ENCODE results near the gene SLC15A4.

Gene SLC15A4

DNA sequence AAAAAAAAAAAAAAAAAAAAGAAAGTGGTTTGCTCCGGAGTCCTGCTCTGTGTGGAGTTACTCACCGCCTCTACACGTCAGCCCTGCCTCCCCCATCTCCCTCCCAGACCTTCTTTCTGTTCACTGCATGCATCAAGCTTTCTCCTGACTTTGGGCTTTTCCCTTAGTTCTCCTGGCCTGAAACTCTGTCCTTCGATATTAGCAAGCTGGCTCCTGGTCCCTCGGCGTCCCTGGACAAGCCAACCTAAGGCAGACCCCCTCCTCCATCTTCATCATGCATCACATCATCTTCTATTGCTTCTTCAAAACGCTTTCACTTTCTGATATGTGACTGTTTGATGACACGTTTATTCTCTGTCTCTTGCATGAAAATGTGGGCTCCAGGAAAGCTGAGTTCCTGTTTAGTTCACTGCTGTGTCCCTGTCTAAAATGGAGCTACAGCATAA lies 40.6 kb downstream of the SLC15A4 start:
- Histone ChIP-seq H3K27me3 (ENCODE audit: insufficient read depth, low read length, poor library complexity, severe bottlenecking) (no peaks in the 10 kb centered on the region), H3K9me2 (replicated peaks; ENCODE audit: low read depth, low read length) (no peaks in the 10 kb centered on the region), H3K4me1 (ENCODE audit: insufficient read depth, low read length, poor library complexity, severe bottlenecking) (peaks cover 19% of the 10 kb centered on the region), H2AFZ (ENCODE audit: low read length) (no peak overlapping the region), H3K4me2 (ENCODE audit: low read depth, low read length, poor library complexity, severe bottlenecking) (no peak overlapping the region), H3K36me3 (ENCODE audit: insufficient read depth, low read length) (no peaks in the 10 kb centered on the region), H3K9me3 (ENCODE audit: insufficient read depth, low read depth, low read length) (no peaks in the 10 kb centered on the region), H3F3A (ENCODE audit: low read depth) (no peaks in the 10 kb centered on the region), H3K4me3 (ENCODE audit: low read length, poor library complexity, severe bottlenecking) (no peak overlapping the region), H3K79me2 (ENCODE audit: insufficient read depth, low read length) (no peaks in the 10 kb centered on the region), H4K20me1 (ENCODE audit: insufficient read depth, low read length, poor library complexity, severe bottlenecking) (no peaks in the 10 kb centered on the region), H3K9ac (ENCODE audit: low read depth, low read length, poor library complexity, severe bottlenecking) (no peak overlapping the region)
- no peak for TF ChIP-seq EZH2phosphoT487 (IDR thresholded peaks at IDR 0.05; ENCODE audit: borderline replicate concordance)
- TF ChIP-seq, protein P1, sequence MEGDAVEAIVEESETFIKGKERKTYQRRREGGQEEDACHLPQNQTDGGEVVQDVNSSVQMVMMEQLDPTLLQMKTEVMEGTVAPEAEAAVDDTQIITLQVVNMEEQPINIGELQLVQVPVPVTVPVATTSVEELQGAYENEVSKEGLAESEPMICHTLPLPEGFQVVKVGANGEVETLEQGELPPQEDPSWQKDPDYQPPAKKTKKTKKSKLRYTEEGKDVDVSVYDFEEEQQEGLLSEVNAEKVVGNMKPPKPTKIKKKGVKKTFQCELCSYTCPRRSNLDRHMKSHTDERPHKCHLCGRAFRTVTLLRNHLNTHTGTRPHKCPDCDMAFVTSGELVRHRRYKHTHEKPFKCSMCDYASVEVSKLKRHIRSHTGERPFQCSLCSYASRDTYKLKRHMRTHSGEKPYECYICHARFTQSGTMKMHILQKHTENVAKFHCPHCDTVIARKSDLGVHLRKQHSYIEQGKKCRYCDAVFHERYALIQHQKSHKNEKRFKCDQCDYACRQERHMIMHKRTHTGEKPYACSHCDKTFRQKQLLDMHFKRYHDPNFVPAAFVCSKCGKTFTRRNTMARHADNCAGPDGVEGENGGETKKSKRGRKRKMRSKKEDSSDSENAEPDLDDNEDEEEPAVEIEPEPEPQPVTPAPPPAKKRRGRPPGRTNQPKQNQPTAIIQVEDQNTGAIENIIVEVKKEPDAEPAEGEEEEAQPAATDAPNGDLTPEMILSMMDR (conservative IDR thresholded peaks at IDR 0.05; ENCODE audit: low read length), result no peak

GRCh38 chr12:128779901-128780300 lies 43.9 kb downstream of the SLC15A4 start:
- H3K27me3 ChIP-seq (ENCODE audit: insufficient read depth, low read length, poor library complexity, severe bottlenecking), result no peaks in the 10 kb centered on the region
- no peak for TF ChIP-seq EZH2phosphoT487 (IDR thresholded peaks at IDR 0.05; ENCODE audit: borderline replicate concordance)
- TF ChIP-seq, protein P1 (conservative IDR thresholded peaks at IDR 0.05; ENCODE audit: low read length), result no peak
- no peak overlapping the region for H3K4me2 ChIP-seq (ENCODE audit: low read depth, low read length, poor library complexity, severe bottlenecking)
- H3F3A ChIP-seq (ENCODE audit: low read depth), result no peaks in the 10 kb centered on the region
- no peak overlapping the region for H3K9ac ChIP-seq (ENCODE audit: low read depth, low read length, poor library complexity, severe bottlenecking)
- H3K4me3 ChIP-seq (ENCODE audit: low read length, poor library complexity, severe bottlenecking), result no peak overlapping the region
- no peaks in the 10 kb centered on the region for H4K20me1 ChIP-seq (ENCODE audit: insufficient read depth, low read length, poor library complexity, severe bottlenecking)
- no peaks in the 10 kb centered on the region for H3K9me3 ChIP-seq (ENCODE audit: insufficient read depth, low read depth, low read length)
- no peaks in the 10 kb centered on the region for H3K9me2 ChIP-seq (replicated peaks; ENCODE audit: low read depth, low read length)
- peaks cover 7% of the 10 kb centered on the region for H3K4me1 ChIP-seq (ENCODE audit: insufficient read depth, low read length, poor library complexity, severe bottlenecking)
- H2AFZ ChIP-seq (ENCODE audit: low read length), result no peak overlapping the region
- no peaks in the 10 kb centered on the region for H3K36me3 ChIP-seq (ENCODE audit: insufficient read depth, low read length)
- no peaks in the 10 kb centered on the region for H3K79me2 ChIP-seq (ENCODE audit: insufficient read depth, low read length)

- H3K4me1 ChIP-seq (ENCODE audit: insufficient read depth, low read length, poor library complexity, severe bottlenecking), result no peaks in the 10 kb centered on the region
Observed at GRCh38 chr12:128772249-128772648, 51.5 kb downstream of the SLC15A4 start.

DNA sequence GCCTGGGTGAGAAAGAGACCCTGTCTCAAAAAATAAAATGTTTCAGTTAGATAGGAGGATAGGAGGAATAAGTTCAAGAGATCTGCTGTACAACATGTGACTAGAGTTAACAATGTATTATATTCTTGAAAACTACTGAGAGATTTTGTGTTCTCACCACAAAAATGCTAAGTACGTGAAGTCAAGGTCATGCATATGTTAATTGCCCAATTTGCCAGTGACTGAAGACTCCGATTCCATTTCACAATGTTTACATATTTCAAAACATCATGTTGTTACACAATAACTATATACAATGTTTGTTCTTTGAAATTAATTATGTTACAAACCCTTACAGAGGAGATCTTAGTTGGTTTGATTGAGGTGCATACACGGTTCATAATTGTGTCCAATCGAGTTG lies 52.1 kb downstream of the SLC15A4 start:
- Histone ChIP-seq H3K4me3 (ENCODE audit: low read length, poor library complexity, severe bottlenecking) (no peak overlapping the region), H3K9me3 (ENCODE audit: insufficient read depth, low read depth, low read length) (no peaks in the 10 kb centered on the region), H3K27me3 (ENCODE audit: insufficient read depth, low read length, poor library complexity, severe bottlenecking) (no peaks in the 10 kb centered on the region), H3K36me3 (ENCODE audit: insufficient read depth, low read length) (no peaks in the 10 kb centered on the region), H2AFZ (ENCODE audit: low read length) (no peak overlapping the region), H3K4me1 (ENCODE audit: insufficient read depth, low read length, poor library complexity, severe bottlenecking) (no peaks in the 10 kb centered on the region), H3K4me2 (ENCODE audit: low read depth, low read length, poor library complexity, severe bottlenecking) (no peak overlapping the region), H3K9ac (ENCODE audit: low read depth, low read length, poor library complexity, severe bottlenecking) (no peak overlapping the region), H3K79me2 (ENCODE audit: insufficient read depth, low read length) (no peaks in the 10 kb centered on the region), H3F3A (ENCODE audit: low read depth) (no peaks in the 10 kb centered on the region), H3K9me2 (replicated peaks; ENCODE audit: low read depth, low read length) (no peaks in the 10 kb centered on the region), H4K20me1 (ENCODE audit: insufficient read depth, low read length, poor library complexity, severe bottlenecking) (no peaks in the 10 kb centered on the region)
- TF ChIP-seq, protein P1 (conservative IDR thresholded peaks at IDR 0.05; ENCODE audit: low read length), result no peak
- TF ChIP-seq EZH2phosphoT487 (IDR thresholded peaks at IDR 0.05; ENCODE audit: borderline replicate concordance), result no peak

More at GRCh38 chr12:128772249-128772648, 51.5 kb downstream of the SLC15A4 start:
- Histone ChIP-seq H3K9ac (ENCODE audit: low read depth, low read length, poor library complexity, severe bottlenecking) (no peak overlapping the region), H3K9me2 (replicated peaks; ENCODE audit: low read depth, low read length) (no peaks in the 10 kb centered on the region), H3F3A (ENCODE audit: low read depth) (no peaks in the 10 kb centered on the region), H3K4me2 (ENCODE audit: low read depth, low read length, poor library complexity, severe bottlenecking) (no peak overlapping the region), H3K79me2 (ENCODE audit: insufficient read depth, low read length) (no peaks in the 10 kb centered on the region), H2AFZ (ENCODE audit: low read length) (no peak overlapping the region), H3K9me3 (ENCODE audit: insufficient read depth, low read depth, low read length) (no peaks in the 10 kb centered on the region), H3K27me3 (ENCODE audit: insufficient read depth, low read length, poor library complexity, severe bottlenecking) (no peaks in the 10 kb centered on the region), H4K20me1 (ENCODE audit: insufficient read depth, low read length, poor library complexity, severe bottlenecking) (no peaks in the 10 kb centered on the region), H3K4me3 (ENCODE audit: low read length, poor library complexity, severe bottlenecking) (no peak overlapping the region), H3K36me3 (ENCODE audit: insufficient read depth, low read length) (no peaks in the 10 kb centered on the region)
- no peak for TF ChIP-seq EZH2phosphoT487 (IDR thresholded peaks at IDR 0.05; ENCODE audit: borderline replicate concordance)
